Hair follicular keratinocyte (primary cell): ENCODE results near the gene ERVW-1. TPM values are rescaled to one million over a fixed set of nuclear protein-coding genes. Genes with fewer than 3 reads are reported as not detected.

Source experiments
- total RNA-seq: library from RNA; depleted of rRNA; stranded (reverse); fragments of >200 nt; gene quantifications from 2 replicates; pipeline ENCODE4 v1.2.3, GENCODE V29; 2015

ERVW-1 gene
- total RNA-seq: not detected in 2 replicates

GRCh38 chr7:92477681-92478080, at the start of gene ERVW-1:
ERVW-1 (minus strand) TSS chr7:92477946; CDS start chr7:92470381, 7,565 bp downstream.

GRCh38 chr7:92447345-92448204, 30.2 kb downstream of the ERVW-1 start, which contains the start of gene GATAD1:
GATAD1 (plus strand) TSS chr7:92447482; CDS start chr7:92447730, 248 bp downstream.

Other genes starting within 250 kb of the ERVW-1 start
- 19.6 and 23.2 TPM in 2 replicates for gene KRIT1, start 232.0 kb downstream of the ERVW-1 start, total RNA-seq
- gene ANKIB1, start 232.0 kb downstream of the ERVW-1 start, total RNA-seq: 22.3 and 27.5 TPM in 2 replicates
- 10.5 and 13.6 TPM in 2 replicates for gene GATAD1, start 30.5 kb downstream of the ERVW-1 start, total RNA-seq
- gene PEX1, start 50.6 kb upstream of the ERVW-1 start, total RNA-seq: 12.2 and 12.7 TPM in 2 replicates
- gene RBM48, start 50.8 kb upstream of the ERVW-1 start, total RNA-seq: 3.6 and 6.0 TPM in 2 replicates
- gene FAM133B, start 112.4 kb upstream of the ERVW-1 start, total RNA-seq: 7.6 and 9.7 TPM in 2 replicates